ENCODE measurements around the gene DLL1.
"Not testable (repeated sequence)": the region's sequence is repeated elsewhere in the genome, so short reads cannot be mapped to it uniquely, and the experiment has no call there.

DLL1 gene

GRCh38 chr6:170290296-170291128 is at the start of gene DLL1:
DLL1 (minus strand) TSS chr6:170291078; CDS start chr6:170290139, 939 bp downstream.
- H3K4me1 Mint-ChIP-seq (ENCODE audit: low read depth) = peaks cover 43% of the 10 kb centered on the region
- no peaks in the 10 kb centered on the region for H3K36me3 Mint-ChIP-seq
- H3K27me3 Mint-ChIP-seq = peaks cover 16% of the 10 kb centered on the region
- no peaks in the 10 kb centered on the region for H3K9me3 Mint-ChIP-seq (ENCODE audit: low read depth)
- H3K27ac Mint-ChIP-seq = peak within 1 kb of the TSS; percentile 46
- H3K4me3 Mint-ChIP-seq = peak within 1 kb of the TSS; percentile 94

GRCh38 chr6:170335199-170335598 is 44.3 kb upstream of the DLL1 start:
- H3K4me3 Mint-ChIP-seq; H3K27me3 Mint-ChIP-seq; H3K9me3 Mint-ChIP-seq (ENCODE audit: low read depth); H3K27ac Mint-ChIP-seq: not testable (repeated sequence)
- Mint-ChIP-seq H3K4me1 (ENCODE audit: low read depth) (peaks cover 39% of the 10 kb centered on the region), H3K36me3 (peaks cover 32% of the 10 kb centered on the region)

GRCh38 chr6:170329321-170329720 is 38.4 kb upstream of the DLL1 start:
- H3K9me3 Mint-ChIP-seq (ENCODE audit: low read depth) = no peaks in the 10 kb centered on the region
- H3K27me3 Mint-ChIP-seq = no peaks in the 10 kb centered on the region
- H3K4me1 Mint-ChIP-seq (ENCODE audit: low read depth) = no peaks in the 10 kb centered on the region
- peaks cover 23% of the 10 kb centered on the region for H3K36me3 Mint-ChIP-seq
- H3K4me3 Mint-ChIP-seq = no peak overlapping the region
- no peak overlapping the region for H3K27ac Mint-ChIP-seq

- Mint-ChIP-seq H3K27me3 (no peaks in the 10 kb centered on the region), H3K27ac (no peak overlapping the region), H3K9me3 (ENCODE audit: low read depth) (no peaks in the 10 kb centered on the region), H3K4me3 (no peak overlapping the region), H3K4me1 (ENCODE audit: low read depth) (peaks cover 57% of the 10 kb centered on the region), H3K36me3 (peaks cover 20% of the 10 kb centered on the region)
Observed at GRCh38 chr6:170317718-170318117, 26.8 kb upstream of the DLL1 start.

GRCh38 chr6:170317076-170317475 is 26.2 kb upstream of the DLL1 start:
- Mint-ChIP-seq H3K4me1 (ENCODE audit: low read depth) (peaks cover 54% of the 10 kb centered on the region), H3K36me3 (peaks cover 14% of the 10 kb centered on the region), H3K27ac (peak overlapping the region; percentile 23), H3K4me3 (no peak overlapping the region), H3K9me3 (ENCODE audit: low read depth) (no peaks in the 10 kb centered on the region), H3K27me3 (no peaks in the 10 kb centered on the region)

GRCh38 chr6:170316071-170316470 is 25.2 kb upstream of the DLL1 start:
- H3K4me3 Mint-ChIP-seq = no peak overlapping the region
- no peaks in the 10 kb centered on the region for H3K9me3 Mint-ChIP-seq (ENCODE audit: low read depth)
- peaks cover 13% of the 10 kb centered on the region for H3K36me3 Mint-ChIP-seq
- peak overlapping the region; percentile 50 for H3K27ac Mint-ChIP-seq
- no peaks in the 10 kb centered on the region for H3K27me3 Mint-ChIP-seq
- H3K4me1 Mint-ChIP-seq (ENCODE audit: low read depth) = peaks cover 60% of the 10 kb centered on the region

GRCh38 chr6:170314983-170315382 is 24.1 kb upstream of the DLL1 start:
- H3K27ac Mint-ChIP-seq = peak overlapping the region; percentile 66
- H3K36me3 Mint-ChIP-seq = peaks cover 5% of the 10 kb centered on the region
- H3K9me3 Mint-ChIP-seq (ENCODE audit: low read depth) = no peaks in the 10 kb centered on the region
- no peaks in the 10 kb centered on the region for H3K27me3 Mint-ChIP-seq
- H3K4me1 Mint-ChIP-seq (ENCODE audit: low read depth) = peaks cover 61% of the 10 kb centered on the region
- no peak overlapping the region for H3K4me3 Mint-ChIP-seq

- Mint-ChIP-seq H3K27me3 (no peaks in the 10 kb centered on the region), H3K4me1 (ENCODE audit: low read depth) (peaks cover 66% of the 10 kb centered on the region), H3K9me3 (ENCODE audit: low read depth) (no peaks in the 10 kb centered on the region), H3K27ac (peak overlapping the region; percentile 31), H3K4me3 (no peak overlapping the region), H3K36me3 (peaks cover 3% of the 10 kb centered on the region)
Observed at GRCh38 chr6:170313716-170314295, 22.9 kb upstream of the DLL1 start.

GRCh38 chr6:170312876-170313275 is 22.0 kb upstream of the DLL1 start:
- H3K27ac Mint-ChIP-seq = peak overlapping the region; percentile 0

GRCh38 chr6:170311696-170312095 is 20.8 kb upstream of the DLL1 start:
- no peak overlapping the region for H3K27ac Mint-ChIP-seq
- peaks cover 2% of the 10 kb centered on the region for H3K36me3 Mint-ChIP-seq
- H3K9me3 Mint-ChIP-seq (ENCODE audit: low read depth) = no peaks in the 10 kb centered on the region
- no peaks in the 10 kb centered on the region for H3K27me3 Mint-ChIP-seq
- peaks cover 78% of the 10 kb centered on the region for H3K4me1 Mint-ChIP-seq (ENCODE audit: low read depth)
- no peak overlapping the region for H3K4me3 Mint-ChIP-seq

More at GRCh38 chr6:170312876-170313275, 22.0 kb upstream of the DLL1 start:
- H3K4me1 Mint-ChIP-seq (ENCODE audit: low read depth) = peaks cover 76% of the 10 kb centered on the region
- no peaks in the 10 kb centered on the region for H3K27me3 Mint-ChIP-seq
- H3K9me3 Mint-ChIP-seq (ENCODE audit: low read depth) = no peaks in the 10 kb centered on the region
- no peak overlapping the region for H3K4me3 Mint-ChIP-seq
- H3K36me3 Mint-ChIP-seq = peaks cover 6% of the 10 kb centered on the region

- Mint-ChIP-seq H3K4me1 (ENCODE audit: low read depth) (peaks cover 63% of the 10 kb centered on the region), H3K27ac (no peak overlapping the region), H3K27me3 (no peaks in the 10 kb centered on the region), H3K9me3 (ENCODE audit: low read depth) (no peaks in the 10 kb centered on the region), H3K36me3 (peaks cover 2% of the 10 kb centered on the region), H3K4me3 (peak overlapping the region; percentile 94)
Observed at GRCh38 chr6:170308761-170309160, 17.9 kb upstream of the DLL1 start.

- no peaks in the 10 kb centered on the region for H3K9me3 Mint-ChIP-seq (ENCODE audit: low read depth)
Observed at GRCh38 chr6:170307080-170307545, 16.2 kb upstream of the DLL1 start.

GRCh38 chr6:170306324-170307079 is 15.6 kb upstream of the DLL1 start, which contains the start of gene FAM120B:
FAM120B (plus strand) TSS chr6:170306758; CDS start chr6:170317391, 10,633 bp downstream.
- H3K27ac Mint-ChIP-seq = peak within 1 kb of the TSS; percentile 92
- H3K36me3 Mint-ChIP-seq = peaks cover 2% of the 10 kb centered on the region
- no peaks in the 10 kb centered on the region for H3K9me3 Mint-ChIP-seq (ENCODE audit: low read depth)
- no peaks in the 10 kb centered on the region for H3K27me3 Mint-ChIP-seq
- peaks cover 46% of the 10 kb centered on the region for H3K4me1 Mint-ChIP-seq (ENCODE audit: low read depth)
- peak within 1 kb of the TSS; percentile 94 for H3K4me3 Mint-ChIP-seq

More at GRCh38 chr6:170307080-170307545, 16.2 kb upstream of the DLL1 start:
- Mint-ChIP-seq H3K27ac (peak overlapping the region; percentile 92), H3K27me3 (no peaks in the 10 kb centered on the region), H3K4me3 (peak overlapping the region; percentile 94), H3K36me3 (peaks cover 2% of the 10 kb centered on the region), H3K4me1 (ENCODE audit: low read depth) (peaks cover 49% of the 10 kb centered on the region)

GRCh38 chr6:170305805-170306323 is 15.0 kb upstream of the DLL1 start:
- Mint-ChIP-seq H3K9me3 (ENCODE audit: low read depth) (no peaks in the 10 kb centered on the region), H3K27me3 (no peaks in the 10 kb centered on the region), H3K4me1 (ENCODE audit: low read depth) (peaks cover 39% of the 10 kb centered on the region), H3K27ac (no peak overlapping the region), H3K36me3 (peaks cover 2% of the 10 kb centered on the region), H3K4me3 (peak overlapping the region; percentile 84)
